HG03432 (cell line): ENCODE data around the gene TGFBR3.
"Not testable (repeated sequence)": the region's sequence is repeated elsewhere in the genome, so short reads cannot be mapped to it uniquely, and the experiment has no call there.

ENCODE experiments used
- ATAC-seq: cut with Tn5 transposase; IDR thresholded peaks from one replicate; pipeline ENCODE4 v1.9.1; 2021; ENCODE audit warnings: mild to moderate bottlenecking, moderate library complexity; ENCODE audit not compliant: unreplicated experiment

The TGFBR3 gene

GRCh38 chr1:91884459-91885212 is 1.3 kb downstream of the TGFBR3 start:
- no peak for ATAC-seq

GRCh38 chr1:91883470-91883869 is 2.5 kb downstream of the TGFBR3 start:
- no peak for ATAC-seq

GRCh38 chr1:91881280-91881679 is 4.7 kb downstream of the TGFBR3 start:
- no peak for ATAC-seq

GRCh38 chr1:91879733-91880132 is 6.2 kb downstream of the TGFBR3 start:
- no peak for ATAC-seq

- ATAC-seq: peak; percentile 65
Measured at GRCh38 chr1:91877574-91878208, 8.3 kb downstream of the TGFBR3 start.

GRCh38 chr1:91876781-91877573 is 9.0 kb downstream of the TGFBR3 start:
- ATAC-seq: no peak

- ATAC-seq: peak; percentile 88
Measured at GRCh38 chr1:91876040-91876470, 9.9 kb downstream of the TGFBR3 start.

GRCh38 chr1:91874167-91874566 is 11.8 kb downstream of the TGFBR3 start:
- ATAC-seq: no peak

- peak; percentile 38 for ATAC-seq
Measured at GRCh38 chr1:91872559-91873081, 13.3 kb downstream of the TGFBR3 start.

GRCh38 chr1:91872000-91872399 is 14.0 kb downstream of the TGFBR3 start:
- no peak for ATAC-seq

- ATAC-seq: no peak
Measured at GRCh38 chr1:91870322-91870721, 15.6 kb downstream of the TGFBR3 start.

GRCh38 chr1:91866425-91866824 is 19.5 kb downstream of the TGFBR3 start:
- no peak for ATAC-seq

GRCh38 chr1:91864017-91864700 is 21.8 kb downstream of the TGFBR3 start:
- no peak for ATAC-seq

GRCh38 chr1:91863498-91863897 is 22.5 kb downstream of the TGFBR3 start:
- ATAC-seq: no peak

- ATAC-seq: no peak
Measured at GRCh38 chr1:91862120-91862519, 23.8 kb downstream of the TGFBR3 start.

GRCh38 chr1:91857557-91858239 is 28.3 kb downstream of the TGFBR3 start:
- no peak for ATAC-seq

GRCh38 chr1:91856996-91857395 is 29.0 kb downstream of the TGFBR3 start:
- ATAC-seq: no peak

GRCh38 chr1:91854852-91855534 is 31.0 kb downstream of the TGFBR3 start:
- ATAC-seq: no peak

- no peak for ATAC-seq
Measured at GRCh38 chr1:91853397-91853796, 32.6 kb downstream of the TGFBR3 start.

GRCh38 chr1:91852011-91852410 is 33.9 kb downstream of the TGFBR3 start:
- ATAC-seq: not testable (repeated sequence)
